HepG2 (cell line): ENCODE results near the gene ITPK1. TPM values are rescaled to one million over a fixed set of nuclear protein-coding genes. Genes with fewer than 3 reads are reported as not detected.

Experiments
- ATAC-seq: fragments of 200-7000 bp; cut with Tn5 transposase; 3 replicates; pipeline ENCODE4 v1.9.1; 2020; ENCODE audit warnings: mild to moderate bottlenecking, moderate library complexity
- BruUV-seq: library from RNA; stranded (reverse); fragments of 400-500 nt; replicated peaks from 2 replicates; lab custom pipeline; 2021; lab: Mats Ljungman, UMichigan
- CTCF ChIA-PET: fragments of 300-600 bp; formaldehyde crosslinking; extraction: SDS; loops from one replicate; lab custom pipeline; 2021; ENCODE audit warnings: low total read pairs, inconsistent platforms, low intra/inter-chr PET ratio; lab: Yijun Ruan, JAX
- POLR2A ChIA-PET: fragments of 350-600 bp; sonication (Branson Sonifier 250); formaldehyde crosslinking; loops from one replicate; lab custom pipeline; 2020; ENCODE audit warnings: antibody characterized with exemption, inconsistent platforms; lab: Yijun Ruan, JAX
- DNase-seq: peaks from one replicate; pipeline ENCODE4 v3.0.0-alpha.2; 2015; ENCODE audit warnings: low spot score
- FAIRE-seq: peaks from 3 replicates; lab custom pipeline; 2011; peaks lifted over from hg19 to GRCh38; lab: Jason Lieb, UNC
- H2AFZ ChIP-seq: one replicate; pipeline ENCODE4 v1.6.1; 2011; ENCODE audit warnings: low read length, inconsistent platforms
- H3K27ac ChIP-seq: fragments of 300-600 bp; 3 replicates; pipeline ENCODE4 v1.8.0; 2011; ENCODE audit warnings: mixed run types, mild to moderate bottlenecking, mixed read lengths, low read length, inconsistent platforms; ENCODE audit not compliant: insufficient read depth; ENCODE audit errors: extremely low read length
- H3K27me3 ChIP-seq, 2 experiments: fragments of 200-600 bp in 1 of 2; 2 replicates in 1 of 2; 3 replicates in 1 of 2; pipeline versions ENCODE4 v1.6.0 to v1.8.0; 2011; ENCODE audit warnings: low read length in 2 of 2, mild to moderate bottlenecking in 2 of 2, moderate library complexity in 2 of 2, inconsistent platforms in 1 of 2; ENCODE audit not compliant: insufficient read depth in 2 of 2, control insufficient read depth in 1 of 2
- H3K36me3 ChIP-seq, 2 experiments: fragments of 200-600 bp in 1 of 2; replicated peaks in 1 of 2; 2 replicates in 1 of 2; 3 replicates in 1 of 2; pipeline versions ENCODE4 v1.5.1 to v1.8.0; 2011; ENCODE audit warnings: low read length in 2 of 2, inconsistent platforms in 1 of 2; ENCODE audit not compliant: insufficient read depth in 2 of 2, control insufficient read depth in 1 of 2
- H3K4me1 ChIP-seq: 2 replicates; pipeline ENCODE4 v1.5.1; 2012; ENCODE audit warnings: low read length, inconsistent platforms; ENCODE audit not compliant: insufficient read depth
- H3K4me2 ChIP-seq: 2 replicates; pipeline ENCODE4 v1.6.0; 2011; ENCODE audit warnings: low read depth, low read length, inconsistent platforms
- H3K4me3 ChIP-seq, 3 experiments: fragments of 200-600 bp in 1 of 3; sonication (generic), shearing (Covaris generic) in 1 of 3; replicated peaks in 1 of 3; 2 replicates each; pipeline ENCODE4 v1.5.1; 2011 to 2016; ENCODE audit warnings: low read length in 3 of 3, inconsistent platforms in 2 of 3, low read depth in 2 of 3, mild to moderate bottlenecking in 2 of 3, control low read depth in 1 of 3, mixed read lengths in 1 of 3; ENCODE audit not compliant: insufficient read depth in 1 of 3
- H3K79me2 ChIP-seq: one replicate; pipeline ENCODE4 v1.6.1; 2011; ENCODE audit warnings: low read length, inconsistent platforms; ENCODE audit not compliant: insufficient read depth
- H3K9ac ChIP-seq: 2 replicates; pipeline ENCODE4 v1.6.0; 2011; ENCODE audit warnings: mild to moderate bottlenecking, low read depth, low read length, inconsistent platforms; ENCODE audit not compliant: insufficient read depth
- H3K9me3 ChIP-seq: 2 replicates; pipeline ENCODE4 v1.5.1; 2012; ENCODE audit warnings: mild to moderate bottlenecking, low read length
- H4K20me1 ChIP-seq: 2 replicates; pipeline ENCODE4 v1.6.0; 2011; ENCODE audit warnings: inconsistent platforms, mild to moderate bottlenecking, low read length, moderate library complexity; ENCODE audit not compliant: insufficient read depth
- GATAD1 ChIP-seq: IDR thresholded peaks from 2 replicates; pipeline ENCODE4 v1.6.1; 2016; ENCODE audit warnings: missing genetic modification reagents, missing compliant biosample characterization
- HHEX ChIP-seq: IDR thresholded peaks from 2 replicates; pipeline ENCODE4 v1.6.1; 2016; ENCODE audit warnings: control low read depth
- KLF12 ChIP-seq: sonication (generic); formaldehyde crosslinking; IDR thresholded peaks from 2 replicates; pipeline ENCODE4 v1.4.0; 2020; ENCODE audit warnings: missing genetic modification reagents, borderline replicate concordance
- MLLT10 ChIP-seq: sonication (generic); formaldehyde crosslinking; IDR thresholded peaks from 2 replicates; pipeline ENCODE4 v1.4.0; 2020; ENCODE audit warnings: missing genetic modification reagents
- MXI1 ChIP-seq: IDR thresholded peaks from 3 replicates; pipeline ENCODE4 v1.6.1; 2012; ENCODE audit warnings: low read depth, low read length, inconsistent platforms, borderline replicate concordance
- PAF1 ChIP-seq: IDR thresholded peaks from 2 replicates; pipeline ENCODE4 v1.6.1; 2016; ENCODE audit warnings: missing genetic modification reagents, missing compliant biosample characterization
- RARG ChIP-seq: sonication (generic); formaldehyde crosslinking; IDR thresholded peaks from 2 replicates; pipeline ENCODE4 v1.4.0; 2020; ENCODE audit warnings: low read depth, mild to moderate bottlenecking, missing genetic modification reagents
- SAP130 ChIP-seq: IDR thresholded peaks from 2 replicates; pipeline ENCODE4 v1.6.1; 2016; ENCODE audit warnings: low read depth
- SMC3 ChIP-seq: IDR thresholded peaks from 2 replicates; pipeline ENCODE4 v1.6.1; 2011; ENCODE audit warnings: low read length, improper control_type of control experiment
- ZBTB7B ChIP-seq: sonication (generic); formaldehyde crosslinking; IDR thresholded peaks from 2 replicates; pipeline ENCODE4 v1.4.0; 2020; ENCODE audit warnings: missing genetic modification reagents
- ZNF33B ChIP-seq: sonication (generic); formaldehyde crosslinking; IDR thresholded peaks from 2 replicates; pipeline ENCODE4 v1.5.1; 2020; ENCODE audit warnings: mild to moderate bottlenecking, missing genetic modification reagents
- ZNF552 ChIP-seq: sonication (generic); formaldehyde crosslinking; IDR thresholded peaks from 2 replicates; pipeline ENCODE4 v1.9.0; 2022; ENCODE audit warnings: missing genetic modification reagents, mild to moderate bottlenecking, borderline replicate concordance
- ZSCAN29 ChIP-seq: sonication (generic); formaldehyde crosslinking; conservative IDR thresholded peaks from 2 replicates; pipeline ENCODE4 v1.4.0; 2020; ENCODE audit warnings: mild to moderate bottlenecking, missing genetic modification reagents
- ZSCAN9 ChIP-seq: IDR thresholded peaks from 2 replicates; pipeline ENCODE4 v1.6.1; 2016; ENCODE audit warnings: borderline replicate concordance
- WGBS: methylation state at CpG from one replicate; pipeline ENCODE4 v1.1.6; 2017; ENCODE audit warnings: low lambda C conversion rate; 5-methylcytosine and 5-hydroxymethylcytosine counted together
- in situ Hi-C: cut with HindIII; loops from 2 replicates; pipeline ENCODE4 v1.10.0; 2017; ENCODE audit warnings: low pct_unique_long_range_greater_than_20kb; ENCODE audit not compliant: extremely low pct_ligation_motif_present
- intact Hi-C: fragments of 100-400 bp; cut with micrococcal nuclease; formaldehyde crosslinking; loops from one replicate; pipeline ENCODE4 v1.10.0; 2022; ENCODE audit not compliant: unreplicated experiment
- polyA plus RNA-seq, 8 experiments: library from polyadenylated mRNA; depleted of rRNA in 3 of 8; stranded (reverse) in 7 of 8; unstranded in 1 of 8; fragments of >200 nt; fragmentation: Illumina TruSeq in 4 of 8; extraction: Trizol in 4 of 8; gene quantifications; 2 replicates each; pipeline versions ENCODE4 v1.2.1 to v1.2.3, GENCODE V29; 2011 to 2016; ENCODE audit warnings: low read depth in 4 of 8, missing spikeins in 1 of 8, mixed read lengths in 1 of 8; ENCODE audit not compliant: insufficient read depth in 1 of 8
- total RNA-seq, 5 experiments: library from RNA; depleted of rRNA; stranded (reverse); fragments of >200 nt; fragmentation: Illumina TruSeq; extraction: Trizol; gene quantifications; 2 replicates each; pipeline ENCODE4 v1.2.3, GENCODE V29; 2016; ENCODE audit warnings: low read depth in 1 of 5
- TF ChIP-seq, protein P1 (sequence below): sonication (generic); formaldehyde crosslinking; IDR thresholded peaks from 2 replicates; pipeline ENCODE4 v1.5.0; 2020; ENCODE audit warnings: mild to moderate bottlenecking, missing genetic modification reagents, borderline replicate concordance
- TF ChIP-seq, protein P2 (sequence below): sonication (generic); formaldehyde crosslinking; IDR thresholded peaks from 2 replicates; pipeline ENCODE4 v1.8.1; 2023; ENCODE audit warnings: mild to moderate bottlenecking, missing genetic modification reagents, borderline replicate concordance
- TF ChIP-seq, protein P3 (sequence below), 2 experiments: sonication (generic) in 1 of 2; formaldehyde crosslinking in 1 of 2; IDR thresholded peaks; 2 replicates each; pipeline versions ENCODE4 v1.4.0 to v1.6.1; 2018 to 2020; ENCODE audit warnings: missing genetic modification reagents in 2 of 2, borderline replicate concordance in 1 of 2, low read depth in 1 of 2, mild to moderate bottlenecking in 1 of 2, missing biosample characterization in 1 of 2
- TF ChIP-seq, protein P4 (sequence below): sonication (generic); formaldehyde crosslinking; IDR thresholded peaks from 2 replicates; pipeline ENCODE4 v1.5.0; 2020; ENCODE audit warnings: missing genetic modification reagents
- TF ChIP-seq, protein P5 (sequence below): sonication (generic); formaldehyde crosslinking; conservative IDR thresholded peaks from 2 replicates; pipeline ENCODE4 v1.8.1; 2023; ENCODE audit warnings: missing genetic modification reagents

ITPK1 gene
- total and polyA plus RNA-seq, 2 of the 13 experiments (the other 11 are each of a cell fraction or from before 2014, with no cell fraction given) = 20.5 to 47.5 TPM

DNA sequence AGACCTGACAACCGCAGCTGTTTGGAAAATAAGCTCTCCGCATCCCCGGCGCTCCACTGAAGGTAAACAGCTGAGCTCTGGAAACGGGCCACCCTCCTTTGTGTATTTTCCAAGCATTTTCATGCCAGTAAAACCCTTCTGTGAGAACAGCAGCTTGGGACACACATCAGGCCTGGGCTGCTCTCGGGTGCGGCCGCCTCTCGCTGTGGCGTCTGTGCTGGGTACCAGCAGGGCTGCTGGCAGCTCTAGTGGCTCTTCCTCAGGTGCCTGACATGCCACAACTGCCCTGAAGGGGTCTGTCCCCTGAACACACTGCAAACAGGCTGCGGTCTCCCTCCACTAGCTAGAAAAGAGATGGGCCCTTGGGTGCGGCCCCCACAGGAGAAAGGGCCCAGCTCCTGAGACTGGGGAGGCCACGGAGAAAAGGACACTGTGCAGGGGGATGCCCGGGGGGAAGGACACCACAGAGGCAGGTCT lies 96.3 kb downstream of the ITPK1 start:
- ChIA-PET POLR2A (interaction anchor here (0.7 to 4.0 kb wide), 5 partner anchors 9 to 165 kb away, joined by 3 to 15 read pairs (median 5); partner anchors contain the start of genes LYSET and MOAP1), CTCF (no interaction called here)
- Histone ChIP-seq H3K79me2 (peaks cover 8% of the 10 kb centered on the region), H3K27ac (peak overlapping the region; percentile 85), H3K4me2 (peak overlapping the region; percentile 86), H3K27me3 (no peaks in the 10 kb centered on the region), H2AFZ (no peak overlapping the region), H4K20me1 (no peaks in the 10 kb centered on the region), H3K4me3 (peak overlapping the region; percentile 24 to 72 (median 32)), H3K36me3 (peaks cover 2 to 5% of the 10 kb centered on the region in 2 experiments; a peak in 4 of 5 replicates), H3K9ac (peak overlapping the region; percentile 76), H3K4me1 (peaks cover 86% of the 10 kb centered on the region), H3K9me3 (no peaks in the 10 kb centered on the region)
- in situ Hi-C loops (no loop called here), intact Hi-C loops (no loop called here)
- FAIRE-seq = no peak
- peak; percentile 63 for DNase-seq
- WGBS = 10% methylated on average over 6 of the region's 14 CpGs
- BruUV-seq = TSS peak; percentile 89
- peak; percentile 88 for ATAC-seq
- TF ChIP-seq GATAD1 (CRISPR knock-in tag) = no peak
- TF ChIP-seq PAF1 (CRISPR knock-in tag) = no peak
- no peak for TF ChIP-seq ZSCAN29 (CRISPR knock-in tag)
- no peak for TF ChIP-seq RARG (CRISPR knock-in tag)
- TF ChIP-seq, protein P1, sequence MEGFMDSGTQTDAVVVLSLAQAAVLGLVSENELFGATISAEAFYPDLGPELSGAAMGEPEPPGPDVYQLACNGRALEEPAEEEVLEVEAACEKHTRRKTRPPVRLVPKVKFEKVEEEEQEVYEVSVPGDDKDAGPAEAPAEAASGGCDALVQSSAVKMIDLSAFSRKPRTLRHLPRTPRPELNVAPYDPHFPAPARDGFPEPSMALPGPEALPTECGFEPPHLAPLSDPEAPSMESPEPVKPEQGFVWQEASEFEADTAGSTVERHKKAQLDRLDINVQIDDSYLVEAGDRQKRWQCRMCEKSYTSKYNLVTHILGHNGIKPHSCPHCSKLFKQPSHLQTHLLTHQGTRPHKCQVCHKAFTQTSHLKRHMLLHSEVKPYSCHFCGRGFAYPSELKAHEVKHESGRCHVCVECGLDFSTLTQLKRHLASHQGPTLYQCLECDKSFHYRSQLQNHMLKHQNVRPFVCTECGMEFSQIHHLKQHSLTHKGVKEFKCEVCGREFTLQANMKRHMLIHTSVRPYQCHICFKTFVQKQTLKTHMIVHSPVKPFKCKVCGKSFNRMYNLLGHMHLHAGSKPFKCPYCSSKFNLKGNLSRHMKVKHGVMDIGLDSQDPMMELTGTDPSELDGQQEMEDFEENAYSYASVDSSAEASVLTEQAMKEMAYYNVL (CRISPR knock-in tag) = 0 out of 2 replicates have a peak, but pooled peaks have one; percentile 6
- no peak for TF ChIP-seq MXI1
- TF ChIP-seq MLLT10 (CRISPR knock-in tag) = no peak
- TF ChIP-seq ZBTB7B (CRISPR knock-in tag) = 0 out of 2 replicates have a peak, but pooled peaks have one; percentile 18
- TF ChIP-seq ZNF33B (CRISPR knock-in tag) = peak; percentile 34; the same call in 1 of the 2 replicates
- TF ChIP-seq, protein P2, sequence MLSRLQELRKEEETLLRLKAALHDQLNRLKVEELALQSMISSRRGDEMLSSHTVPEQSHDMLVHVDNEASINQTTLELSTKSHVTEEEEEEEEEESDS (CRISPR knock-in tag) = no peak
- TF ChIP-seq SMC3 = 0 out of 2 replicates have a peak, but pooled peaks have one; percentile 14
- TF ChIP-seq, protein P3, sequence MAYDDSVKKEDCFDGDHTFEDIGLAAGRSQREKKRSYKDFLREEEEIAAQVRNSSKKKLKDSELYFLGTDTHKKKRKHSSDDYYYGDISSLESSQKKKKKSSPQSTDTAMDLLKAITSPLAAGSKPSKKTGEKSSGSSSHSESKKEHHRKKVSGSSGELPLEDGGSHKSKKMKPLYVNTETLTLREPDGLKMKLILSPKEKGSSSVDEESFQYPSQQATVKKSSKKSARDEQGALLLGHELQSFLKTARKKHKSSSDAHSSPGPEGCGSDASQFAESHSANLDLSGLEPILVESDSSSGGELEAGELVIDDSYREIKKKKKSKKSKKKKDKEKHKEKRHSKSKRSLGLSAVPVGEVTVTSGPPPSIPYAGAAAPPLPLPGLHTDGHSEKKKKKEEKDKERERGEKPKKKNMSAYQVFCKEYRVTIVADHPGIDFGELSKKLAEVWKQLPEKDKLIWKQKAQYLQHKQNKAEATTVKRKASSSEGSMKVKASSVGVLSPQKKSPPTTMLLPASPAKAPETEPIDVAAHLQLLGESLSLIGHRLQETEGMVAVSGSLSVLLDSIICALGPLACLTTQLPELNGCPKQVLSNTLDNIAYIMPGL (CRISPR knock-in tag; IDR thresholded peaks at IDR 0.05; ENCODE audit: borderline replicate concordance in 1 of 2, low read depth in 1 of 2) = 0 out of 4 replicates have a peak, but pooled peaks of 1 of the 2 experiments have one; percentile 17
- no peak for TF ChIP-seq ZNF552 (CRISPR knock-in tag)
- TF ChIP-seq KLF12 (CRISPR knock-in tag) = no peak
- TF ChIP-seq, protein P4, sequence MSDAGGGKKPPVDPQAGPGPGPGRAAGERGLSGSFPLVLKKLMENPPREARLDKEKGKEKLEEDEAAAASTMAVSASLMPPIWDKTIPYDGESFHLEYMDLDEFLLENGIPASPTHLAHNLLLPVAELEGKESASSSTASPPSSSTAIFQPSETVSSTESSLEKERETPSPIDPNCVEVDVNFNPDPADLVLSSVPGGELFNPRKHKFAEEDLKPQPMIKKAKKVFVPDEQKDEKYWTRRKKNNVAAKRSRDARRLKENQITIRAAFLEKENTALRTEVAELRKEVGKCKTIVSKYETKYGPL (CRISPR knock-in tag) = no peak
- TF ChIP-seq, protein P5, sequence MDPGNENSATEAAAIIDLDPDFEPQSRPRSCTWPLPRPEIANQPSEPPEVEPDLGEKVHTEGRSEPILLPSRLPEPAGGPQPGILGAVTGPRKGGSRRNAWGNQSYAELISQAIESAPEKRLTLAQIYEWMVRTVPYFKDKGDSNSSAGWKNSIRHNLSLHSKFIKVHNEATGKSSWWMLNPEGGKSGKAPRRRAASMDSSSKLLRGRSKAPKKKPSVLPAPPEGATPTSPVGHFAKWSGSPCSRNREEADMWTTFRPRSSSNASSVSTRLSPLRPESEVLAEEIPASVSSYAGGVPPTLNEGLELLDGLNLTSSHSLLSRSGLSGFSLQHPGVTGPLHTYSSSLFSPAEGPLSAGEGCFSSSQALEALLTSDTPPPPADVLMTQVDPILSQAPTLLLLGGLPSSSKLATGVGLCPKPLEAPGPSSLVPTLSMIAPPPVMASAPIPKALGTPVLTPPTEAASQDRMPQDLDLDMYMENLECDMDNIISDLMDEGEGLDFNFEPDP (CRISPR knock-in tag) = 0 out of 2 replicates have a peak, but pooled peaks have one; percentile 71
- TF ChIP-seq ZSCAN9 (CRISPR knock-in tag) = no peak
- TF ChIP-seq SAP130 (CRISPR knock-in tag) = 0 out of 2 replicates have a peak, but pooled peaks have one; percentile 8
- no peak for TF ChIP-seq HHEX (CRISPR knock-in tag)
